ENCODE data around the gene THTPA. TPM values are rescaled to one million over a fixed set of nuclear protein-coding genes. Genes with fewer than 3 reads are reported as not detected.
A peak's percentile ranks its signal among the peaks of the same experiment; 100 is the strongest.

The THTPA gene, protein sequence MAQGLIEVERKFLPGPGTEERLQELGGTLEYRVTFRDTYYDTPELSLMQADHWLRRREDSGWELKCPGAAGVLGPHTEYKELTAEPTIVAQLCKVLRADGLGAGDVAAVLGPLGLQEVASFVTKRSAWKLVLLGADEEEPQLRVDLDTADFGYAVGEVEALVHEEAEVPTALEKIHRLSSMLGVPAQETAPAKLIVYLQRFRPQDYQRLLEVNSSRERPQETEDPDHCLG
- total RNA-seq: 6.0 and 10.6 TPM in 2 replicates

DNA sequence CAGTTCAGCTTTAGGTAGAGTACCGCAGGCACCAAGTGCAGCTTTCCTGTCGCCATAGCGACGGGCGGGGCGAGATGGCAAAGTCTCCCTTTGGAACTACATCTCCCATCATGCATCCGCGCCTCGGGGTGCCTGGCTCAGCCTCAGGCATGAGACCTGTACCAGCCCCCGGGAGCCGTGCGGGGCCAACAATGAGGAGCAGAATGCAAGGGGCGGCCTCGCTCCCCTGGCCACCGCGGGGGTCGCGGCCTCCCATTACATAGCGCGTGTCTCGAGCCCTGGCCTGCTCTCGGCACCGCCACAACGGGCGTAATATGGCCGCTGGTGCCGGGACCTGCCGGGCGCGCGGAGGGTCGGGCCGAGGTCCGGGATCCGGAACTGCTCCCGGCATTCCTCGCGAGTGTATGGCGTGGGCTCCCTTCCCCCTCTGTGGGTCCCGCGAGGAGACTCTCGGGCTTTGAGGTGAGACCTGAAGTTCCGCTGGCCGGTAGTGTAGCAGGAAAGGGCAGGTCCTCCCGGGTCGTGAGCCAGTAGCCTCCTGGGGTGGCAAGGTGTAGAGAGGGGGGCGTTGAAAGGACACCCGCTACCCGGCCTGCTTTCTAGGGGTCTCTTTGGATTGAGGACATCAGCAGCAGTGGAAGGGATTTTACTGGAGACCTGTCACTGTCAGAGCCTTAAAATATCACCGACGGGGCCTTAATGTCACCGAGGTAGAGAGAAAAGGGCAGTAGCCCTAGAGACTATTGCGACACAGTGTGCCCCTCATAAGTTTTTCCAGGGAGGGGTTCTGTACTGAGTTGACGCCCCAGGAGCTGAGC lies at the start of gene THTPA:
TSS of gene THTPA (plus strand) at position 390 of the 818 bp plus-strand sequence. CDS start 487 bp downstream, outside the sequence.
- DNase-seq: peak; percentile 91

DNA sequence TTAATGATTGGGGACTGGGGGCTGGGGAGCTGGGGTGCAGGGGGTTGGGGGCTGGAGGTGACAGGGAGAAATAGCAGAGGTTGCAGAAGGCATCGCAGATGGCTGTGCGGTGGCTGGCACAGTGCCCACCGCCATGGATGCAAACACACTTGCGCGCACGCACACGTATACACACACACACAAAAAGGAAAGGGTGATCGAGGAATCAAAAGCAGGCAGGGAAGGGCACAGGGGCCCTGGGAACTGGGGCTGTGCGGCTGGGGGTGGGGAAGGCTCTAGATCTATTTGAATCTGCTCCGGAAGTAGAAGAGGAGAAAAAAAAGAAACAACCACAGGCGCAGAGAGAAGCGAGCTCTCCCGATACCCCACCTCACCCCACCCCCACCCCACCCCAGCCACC lies 43.9 kb upstream of the THTPA start:
- no peak for DNase-seq

DNA sequence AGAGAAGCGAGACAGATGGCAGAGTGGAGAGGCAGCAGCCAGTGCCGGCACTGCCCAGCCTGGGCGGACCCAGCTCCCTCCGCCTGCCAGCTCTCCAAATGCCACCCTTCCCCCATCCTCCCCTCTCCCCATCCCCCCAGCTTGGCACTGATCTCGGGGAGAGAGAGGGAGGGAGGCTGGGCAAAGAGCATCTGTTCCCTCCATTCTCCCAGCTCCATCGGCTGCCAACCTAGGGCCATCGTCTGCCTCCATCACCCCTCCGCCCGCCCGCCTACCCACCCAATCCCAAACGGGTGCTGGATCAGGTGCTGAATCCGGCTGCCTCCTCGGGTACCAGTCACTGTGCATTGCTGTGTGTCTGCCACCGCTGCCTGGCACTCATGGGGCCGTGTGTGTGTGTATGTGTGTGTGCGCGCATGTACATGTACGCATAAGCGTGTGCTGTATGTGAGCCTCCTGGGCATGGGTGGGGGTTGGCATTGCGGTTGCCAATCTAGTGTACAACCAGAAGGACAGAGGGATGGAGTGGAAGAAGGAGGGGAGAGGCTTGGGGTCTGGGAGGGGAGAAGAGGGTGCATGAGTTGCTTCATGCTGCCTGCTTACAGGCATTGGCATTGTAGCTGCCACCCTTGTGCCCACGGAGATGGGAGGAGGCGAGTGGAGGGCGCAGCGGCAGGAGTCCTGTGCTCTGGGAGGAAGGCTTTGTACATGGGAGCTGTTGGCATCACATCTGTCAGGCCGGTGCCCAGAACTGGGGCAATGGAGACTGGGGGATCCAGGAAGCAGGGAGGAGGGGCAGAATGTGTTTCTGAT lies 42.9 kb upstream of the THTPA start:
- DNase-seq: no peak

GRCh38 chr14:23513818-23514643 lies 42.0 kb upstream of the THTPA start:
- no peak for DNase-seq

DNA sequence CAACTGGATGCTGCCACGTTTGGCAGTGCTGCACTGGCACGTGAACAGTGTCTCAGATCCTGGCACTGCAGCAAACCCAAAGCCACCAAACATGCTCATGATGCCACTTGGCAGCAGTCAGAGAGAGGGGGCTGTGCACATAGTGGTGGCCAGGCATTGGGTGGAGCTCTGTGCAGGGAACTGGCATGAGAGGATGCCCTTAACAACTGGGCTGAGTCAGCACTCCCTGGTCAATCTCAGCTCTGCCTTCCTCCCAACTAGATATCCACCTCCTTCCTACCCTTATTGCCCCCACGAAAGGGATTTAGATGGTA lies 41.5 kb upstream of the THTPA start:
- DNase-seq: no peak

GRCh38 chr14:23517650-23518326 lies 38.3 kb upstream of the THTPA start:
- DNase-seq: no peak

DNA sequence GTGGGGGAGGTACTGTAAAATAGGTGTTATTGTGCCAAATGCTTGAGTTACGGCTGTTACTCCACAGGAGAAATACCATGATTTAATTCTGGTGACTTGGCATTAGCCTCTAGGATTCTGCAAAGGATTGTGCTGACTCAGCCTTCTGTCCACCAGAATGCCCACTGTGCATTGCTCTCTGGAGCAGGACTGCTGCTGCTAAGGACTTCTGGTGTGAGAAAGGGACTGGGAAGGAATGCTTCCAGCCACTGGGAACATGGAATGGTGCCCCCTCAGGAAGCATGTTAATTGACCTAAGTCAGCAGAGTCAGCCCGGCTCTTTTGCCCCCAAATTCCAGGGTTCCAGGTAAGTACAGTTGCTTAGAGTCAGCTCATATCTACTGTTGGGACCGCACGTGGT lies 37.4 kb upstream of the THTPA start:
- DNase-seq: no peak

DNA sequence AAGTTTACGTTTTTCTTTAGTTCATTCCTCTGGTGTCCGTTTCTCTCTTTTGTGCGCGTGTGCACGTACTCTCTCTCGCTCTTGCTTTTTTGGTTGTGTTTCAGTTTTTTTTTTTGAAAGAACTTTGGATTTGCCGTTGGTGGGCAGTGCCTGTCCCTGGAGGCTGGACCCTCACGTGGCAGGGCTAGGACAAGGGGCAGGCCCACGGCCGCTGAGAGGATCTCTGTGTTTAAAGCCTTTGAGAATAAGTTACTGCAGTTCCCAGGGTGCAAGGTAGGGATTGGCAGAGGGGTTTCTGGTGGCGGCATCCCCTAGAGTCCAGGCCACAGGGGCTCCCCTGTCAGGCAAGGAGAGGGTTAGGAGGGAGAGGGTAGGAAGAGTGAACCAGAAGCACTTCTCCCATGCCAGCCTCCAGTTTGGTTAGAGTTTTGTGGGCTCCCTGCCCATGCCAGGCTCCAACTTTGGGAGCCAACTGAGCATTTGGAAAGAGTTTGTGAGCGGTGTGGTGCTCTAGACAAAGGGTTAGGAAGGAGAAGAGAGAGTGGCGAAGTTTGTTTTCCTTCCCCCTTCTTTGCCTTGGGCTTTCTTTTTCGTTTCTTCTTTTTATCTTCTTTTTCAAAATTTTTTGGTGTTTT lies 35.1 kb upstream of the THTPA start:
- DNase-seq: no peak

DNA sequence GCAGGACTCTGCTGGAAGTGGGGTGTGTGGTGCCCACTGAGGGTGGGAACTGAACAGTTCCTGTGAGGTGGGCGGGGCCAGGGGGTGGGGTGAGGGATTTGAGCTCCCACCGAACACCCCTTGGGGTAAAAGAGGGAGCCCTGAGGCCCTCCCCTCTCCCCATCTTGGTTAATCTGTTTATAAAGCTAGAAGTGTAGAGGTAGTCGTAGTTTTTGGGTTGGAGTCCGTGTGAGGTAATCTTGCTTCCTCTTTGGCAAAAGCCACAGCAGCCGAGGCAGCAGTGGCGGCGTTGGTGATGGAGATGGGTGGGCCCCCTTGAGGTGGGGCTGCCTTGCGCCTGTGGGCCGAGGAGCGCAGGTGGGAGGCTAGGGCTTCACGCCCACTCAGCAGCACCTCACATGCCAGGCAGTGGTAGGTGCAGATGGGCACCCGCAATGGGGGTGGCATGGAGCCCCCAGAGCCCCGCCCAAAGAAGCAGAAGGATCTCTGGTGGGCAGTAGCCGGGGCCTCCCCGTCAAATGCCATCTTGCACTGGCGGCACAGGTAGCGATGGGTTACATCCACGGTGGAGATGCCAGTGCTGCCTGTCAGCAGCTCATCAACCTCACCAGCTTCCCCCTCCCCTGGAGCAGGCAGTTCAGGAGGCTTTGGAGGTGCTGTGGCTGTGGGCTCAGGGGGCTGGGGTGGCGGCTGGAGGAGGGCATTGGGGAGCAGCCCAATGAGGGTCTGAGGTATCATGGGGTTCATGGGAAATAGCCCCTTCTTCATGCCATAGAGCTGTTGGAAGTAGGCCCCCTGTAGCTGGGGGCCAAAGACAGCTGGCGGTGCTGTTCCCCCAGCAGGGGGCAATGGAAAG lies 34.1 kb upstream of the THTPA start:
- no peak for DNase-seq

DNA sequence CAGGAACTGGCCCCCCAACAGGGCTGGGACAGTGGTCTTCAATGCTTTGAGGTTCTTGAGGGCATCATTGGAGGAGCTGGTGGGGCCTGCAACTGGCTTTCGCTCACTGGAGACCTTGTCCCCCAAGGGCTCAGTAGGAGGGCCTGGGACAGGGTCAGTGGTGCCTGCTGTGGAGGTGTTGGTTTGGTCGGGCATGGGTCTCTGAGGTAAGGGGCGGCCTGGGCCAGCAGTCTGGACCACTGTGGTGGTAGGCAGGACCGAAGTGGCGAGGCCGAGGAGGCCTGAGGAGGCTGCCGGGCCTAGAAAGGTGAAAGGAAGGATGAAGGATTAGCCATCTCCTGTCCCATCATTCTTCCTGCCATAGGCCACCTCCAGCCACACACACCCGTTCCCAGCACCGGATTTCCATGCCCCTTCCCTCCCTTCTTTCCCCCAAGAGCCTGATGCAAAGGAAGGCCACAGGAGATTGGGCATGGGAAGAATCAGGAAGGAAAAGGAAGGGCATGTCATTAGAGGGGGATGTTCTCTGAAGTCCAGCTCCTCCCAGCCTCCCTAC lies 33.4 kb upstream of the THTPA start:
- DNase-seq: no peak

DNA sequence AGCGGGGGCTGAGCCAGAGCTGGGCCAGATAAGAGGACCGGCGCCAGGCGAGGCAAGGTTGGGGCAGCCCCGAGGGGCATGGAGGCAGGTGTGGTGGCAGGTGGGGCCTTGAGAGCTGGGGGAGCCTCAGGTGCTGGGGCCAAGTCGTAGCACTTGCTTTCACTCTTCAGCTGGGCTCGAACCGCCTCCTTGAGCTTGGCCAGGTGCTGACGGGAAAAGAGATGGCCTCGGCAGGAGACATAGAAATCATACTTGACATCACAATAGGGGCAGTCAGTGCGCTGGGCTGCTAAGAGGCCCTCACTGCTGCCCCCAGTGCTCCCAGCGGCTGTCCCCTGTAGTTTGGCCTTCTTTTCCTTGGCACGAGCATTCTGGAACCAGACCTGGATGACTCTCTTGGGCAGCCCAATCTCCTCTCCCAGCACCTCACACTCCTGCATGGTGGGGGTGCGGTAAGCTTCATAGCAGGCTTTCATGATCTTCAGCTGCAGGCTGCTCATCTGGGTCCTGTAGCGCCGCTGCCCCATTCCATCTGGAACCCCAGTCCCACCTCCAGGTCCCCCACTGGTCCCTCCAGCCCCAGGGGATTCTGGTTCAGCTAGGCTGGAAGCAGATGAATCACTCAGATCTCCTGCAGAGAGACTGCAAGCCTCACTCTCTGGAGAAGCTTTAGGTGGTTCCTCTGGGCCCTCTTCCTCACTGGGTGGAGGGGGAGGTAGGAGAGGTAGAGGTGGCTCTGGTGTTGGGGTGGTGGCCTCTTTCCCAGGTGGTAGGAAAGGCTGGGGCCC lies 32.6 kb upstream of the THTPA start:
- DNase-seq: no peak

GRCh38 chr14:23524954-23525353 lies 31.1 kb upstream of the THTPA start:
- DNase-seq: no peak

- DNase-seq: no peak
These were observed 30.5 kb upstream of the THTPA start for GRCh38 chr14:23525611-23526010.

DNA sequence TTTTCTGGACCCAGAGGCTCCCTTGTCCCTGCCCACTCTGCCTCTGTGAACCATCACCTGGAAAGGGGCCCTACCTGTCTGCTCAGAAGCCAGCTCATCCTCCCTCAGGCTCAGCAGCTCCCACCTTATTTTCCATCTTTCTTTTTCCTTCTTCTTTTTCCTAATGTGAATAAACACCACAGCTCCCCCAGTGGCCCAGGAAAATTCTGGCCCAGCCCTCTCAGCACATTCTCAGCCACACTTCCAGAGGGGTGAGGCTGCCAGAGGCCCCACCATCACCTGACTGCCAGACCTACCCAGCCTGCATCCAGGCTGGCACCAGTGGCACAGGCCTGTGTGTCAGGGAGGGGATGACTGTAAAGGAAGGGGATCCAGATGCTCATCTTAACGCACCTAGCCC lies 27.5 kb upstream of the THTPA start:
- DNase-seq: no peak

GRCh38 chr14:23529016-23529415 lies 27.1 kb upstream of the THTPA start:
- no peak for DNase-seq

GRCh38 chr14:23530375-23531055 lies 25.6 kb upstream of the THTPA start:
- DNase-seq: peak; percentile 10

DNA sequence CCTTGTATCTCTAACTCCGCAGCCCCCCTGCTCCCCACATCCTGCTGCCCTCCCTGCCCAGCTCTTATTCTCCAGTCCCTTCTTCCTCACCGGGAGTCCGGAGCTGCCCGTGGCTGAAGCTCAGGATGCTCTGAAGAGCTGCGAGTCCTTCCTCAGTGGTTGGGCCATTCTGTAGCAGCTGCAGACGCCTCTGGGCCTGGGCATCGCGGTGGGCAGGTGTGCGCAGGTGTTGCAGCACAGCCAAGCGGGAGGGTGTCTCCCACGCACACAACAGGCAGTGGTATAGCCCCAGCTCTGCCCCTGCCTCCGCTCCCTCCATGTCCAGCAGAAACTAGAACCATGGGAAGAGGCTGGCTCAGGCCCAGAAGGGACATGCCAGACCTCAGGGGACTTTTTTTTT lies 24.7 kb upstream of the THTPA start:
- no peak for DNase-seq

- DNase-seq: no peak
These were observed 23.4 kb upstream of the THTPA start for GRCh38 chr14:23532658-23533057.

All from dermis blood vessel endothelial cell (primary cell).